Pulmonary artery endothelial cell (primary cell): ENCODE data around the gene SLIT3. TPM values are rescaled to one million over a fixed set of nuclear protein-coding genes. Genes with fewer than 3 reads are reported as not detected.

Experiments
- DNase-seq: peaks from one replicate; pipeline ENCODE4 v3.0.0-alpha.2; 2011; ENCODE audit warnings: low read depth, low spot score
- total RNA-seq: library from RNA; depleted of rRNA; stranded (reverse); fragments of >200 nt; gene quantifications from 2 replicates; pipeline ENCODE4 v1.2.3, GENCODE V29; 2014

The SLIT3 gene
- total RNA-seq, 1 donor from 2014 or later, result 0.99 TPM

DNA sequence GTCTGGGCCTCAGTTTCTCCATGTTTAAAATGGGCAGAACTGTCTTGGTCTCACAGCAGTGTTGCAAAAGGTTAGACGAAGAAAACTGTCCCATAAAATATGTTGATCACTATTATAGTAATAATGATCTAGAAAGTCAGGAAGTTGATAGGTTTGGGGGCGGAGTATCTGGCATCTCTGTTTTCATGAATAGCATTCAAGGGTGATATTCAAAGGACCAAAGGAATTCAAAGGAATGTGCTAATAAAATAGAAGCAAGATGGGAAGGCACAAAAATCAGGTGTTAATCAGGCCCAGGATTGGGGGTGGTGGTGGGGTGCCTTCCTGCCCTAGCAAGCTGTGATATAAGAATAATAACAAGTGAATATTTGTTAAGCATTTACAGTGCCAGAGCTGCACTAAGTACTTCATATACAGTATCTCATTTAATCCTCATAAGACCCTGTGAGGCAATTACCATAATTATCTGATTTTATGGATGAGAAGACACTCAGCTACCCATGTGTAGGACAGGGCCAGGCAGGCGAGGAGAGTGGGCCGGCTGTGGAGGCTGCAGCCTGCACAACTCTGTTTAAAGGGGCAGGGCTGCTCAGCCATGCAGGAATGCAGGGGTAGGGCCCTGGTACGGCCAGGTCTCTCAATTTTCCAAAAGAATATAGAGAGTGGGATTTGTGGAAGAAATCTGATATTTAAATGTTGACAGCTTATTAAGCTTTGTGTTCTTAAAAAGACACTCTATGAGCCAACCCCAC is 579.8 kb downstream of the SLIT3 start:
- no peak for DNase-seq

DNA sequence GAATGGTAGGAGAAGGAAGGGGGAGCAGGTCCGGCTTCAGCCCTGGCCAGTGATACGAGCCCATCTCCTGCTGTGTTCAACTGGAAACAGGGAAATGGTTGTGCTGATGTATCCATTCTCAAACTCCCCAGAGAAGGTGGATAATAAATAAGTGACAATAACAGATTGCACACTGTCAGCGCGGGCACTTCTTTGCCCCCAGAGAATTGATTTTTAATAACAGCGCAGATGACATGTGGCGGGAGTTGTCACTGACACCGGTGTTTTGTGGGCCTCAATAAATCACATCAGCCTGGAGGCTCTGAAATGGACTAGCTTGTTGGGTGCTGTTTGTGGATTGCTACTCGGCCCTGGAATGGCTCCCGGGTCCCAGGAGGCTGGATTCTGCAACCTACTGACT is 580.4 kb downstream of the SLIT3 start:
- DNase-seq, result no peak

DNA sequence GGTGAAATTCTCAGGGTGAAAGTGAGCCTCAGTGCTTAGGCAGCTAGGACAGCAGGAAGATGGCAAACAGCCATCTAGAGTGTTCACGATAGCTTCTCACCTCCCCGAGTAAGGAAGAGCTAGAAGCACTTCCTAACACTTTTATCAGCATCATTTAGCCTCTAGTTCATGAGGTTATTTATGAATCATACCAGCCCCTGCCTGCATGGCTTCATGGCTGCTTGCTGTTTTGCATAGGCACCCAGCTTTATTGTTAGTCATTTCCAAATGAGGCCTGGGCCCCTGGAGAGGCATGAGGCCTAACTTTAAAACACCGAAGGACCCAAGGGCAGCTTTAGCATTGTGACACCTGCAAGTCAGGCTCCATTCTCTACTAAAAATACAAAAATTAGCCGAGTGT is 586.9 kb downstream of the SLIT3 start:
- DNase-seq, result no peak

DNA sequence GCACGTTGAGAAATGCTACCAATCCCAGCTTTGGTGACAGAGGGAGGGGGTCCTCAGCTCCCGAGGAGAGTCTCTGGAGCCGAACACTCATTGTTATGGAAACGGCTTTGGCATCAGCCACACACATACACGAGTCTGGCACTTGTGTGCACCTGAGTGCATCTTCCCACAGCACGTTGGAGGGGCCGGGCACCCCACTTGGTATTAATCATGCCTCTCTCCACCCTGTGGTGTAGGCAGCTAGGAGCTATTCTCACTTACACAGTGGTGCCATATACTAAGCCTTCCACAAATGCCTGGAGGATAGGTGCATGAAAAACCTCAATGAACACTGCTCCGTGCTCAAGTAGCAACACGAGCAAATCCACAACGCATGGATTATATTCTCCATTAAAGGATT is 587.9 kb downstream of the SLIT3 start:
- DNase-seq, result no peak

DNA sequence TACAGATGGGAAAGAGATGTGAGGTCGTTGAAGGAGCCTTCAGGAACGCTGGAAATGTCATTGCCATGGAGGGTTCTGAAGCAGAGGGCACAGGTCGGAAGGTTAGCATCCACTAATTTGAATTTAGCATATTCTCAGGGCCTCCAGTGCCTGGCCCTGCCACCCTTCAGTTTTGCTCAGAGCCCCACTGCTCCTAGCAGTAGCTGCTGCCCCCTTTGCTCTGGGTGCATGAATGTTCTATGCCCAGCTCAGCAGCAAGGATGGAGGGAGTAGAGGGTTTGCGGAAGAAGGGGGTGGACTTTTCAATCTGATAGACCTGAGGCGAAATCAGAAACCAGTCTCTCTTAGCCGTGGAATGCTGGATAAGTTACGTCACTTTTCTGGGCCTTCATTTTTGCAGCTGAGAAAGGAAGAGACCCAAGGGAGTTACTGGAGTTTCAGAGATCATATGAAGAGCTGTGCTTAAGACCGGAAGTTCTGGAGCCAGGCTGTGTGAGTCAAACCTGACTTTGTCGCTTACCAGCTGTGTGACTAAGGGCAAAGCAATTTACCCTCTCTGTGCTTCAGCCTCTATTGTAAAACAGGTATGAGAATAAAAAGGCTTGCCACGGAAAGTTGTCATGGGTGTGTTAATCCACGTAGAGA is 588.5 kb downstream of the SLIT3 start:
- DNase-seq, result peak; percentile 68

DNA sequence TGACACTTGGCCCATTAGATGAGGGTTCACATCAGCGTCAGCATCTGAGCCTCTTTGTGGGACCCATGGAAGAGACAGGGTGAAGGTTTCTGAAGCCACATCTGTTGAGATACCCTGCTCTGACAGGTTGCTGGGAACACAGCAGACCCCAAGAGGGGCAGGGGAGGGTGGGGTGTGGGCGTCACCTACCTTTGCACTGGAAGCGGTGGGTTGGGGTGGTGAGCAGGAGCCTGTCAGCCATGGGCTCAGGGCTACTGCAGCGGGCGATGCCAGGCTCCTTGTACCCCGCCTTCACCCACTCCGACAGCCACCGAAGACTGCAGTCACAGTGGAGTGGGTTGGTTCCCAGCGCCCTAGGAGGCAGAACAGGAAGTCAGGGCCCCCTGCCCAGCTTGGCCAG is 590.2 kb downstream of the SLIT3 start:
- no peak for DNase-seq

DNA sequence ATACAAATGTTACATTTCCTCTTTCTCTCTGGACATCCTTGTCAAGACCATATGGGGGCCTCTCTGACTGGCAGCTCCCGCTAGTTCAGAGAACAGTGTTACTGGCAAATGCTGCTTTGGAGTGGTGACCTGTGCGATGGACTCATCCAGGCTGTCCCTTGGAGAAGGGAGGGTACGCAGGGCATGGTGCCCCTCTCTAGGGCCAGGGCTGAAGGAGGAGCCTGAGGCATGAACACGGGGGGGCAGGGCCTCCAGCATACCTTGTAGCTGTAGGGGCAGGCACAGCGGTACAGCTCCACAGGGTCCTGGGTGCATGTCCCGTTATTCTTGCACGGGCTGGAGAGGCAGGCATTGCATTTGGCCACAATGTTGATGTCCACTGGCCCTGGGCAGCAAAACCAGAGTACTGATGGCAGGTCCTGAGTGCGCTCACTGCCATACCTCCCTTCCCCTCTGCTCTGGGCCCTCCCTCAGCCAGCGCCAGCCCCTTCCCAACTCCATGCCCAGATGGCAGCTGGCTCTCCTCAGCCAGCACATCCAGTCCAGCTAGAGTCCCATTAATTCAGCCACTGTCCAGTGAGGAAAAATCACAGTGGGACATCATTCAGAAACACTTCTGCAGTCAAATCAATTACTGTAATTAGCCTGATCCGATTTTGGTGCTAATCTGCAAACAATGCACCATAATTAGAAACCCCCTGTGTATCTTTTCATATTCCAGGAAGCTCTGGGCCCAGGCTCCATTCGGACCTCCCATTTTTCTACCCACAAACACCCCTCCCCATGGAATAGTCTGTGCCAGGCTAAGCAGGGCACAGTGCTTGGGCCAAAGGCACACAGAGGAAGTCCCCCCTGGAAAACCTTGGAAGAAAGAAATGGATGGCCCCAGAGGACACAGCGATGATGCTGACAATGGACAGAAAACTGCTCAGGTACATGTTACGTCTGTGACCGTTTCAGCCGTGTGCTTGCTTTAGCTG is 592.9 kb downstream of the SLIT3 start:
- no peak for DNase-seq

DNA sequence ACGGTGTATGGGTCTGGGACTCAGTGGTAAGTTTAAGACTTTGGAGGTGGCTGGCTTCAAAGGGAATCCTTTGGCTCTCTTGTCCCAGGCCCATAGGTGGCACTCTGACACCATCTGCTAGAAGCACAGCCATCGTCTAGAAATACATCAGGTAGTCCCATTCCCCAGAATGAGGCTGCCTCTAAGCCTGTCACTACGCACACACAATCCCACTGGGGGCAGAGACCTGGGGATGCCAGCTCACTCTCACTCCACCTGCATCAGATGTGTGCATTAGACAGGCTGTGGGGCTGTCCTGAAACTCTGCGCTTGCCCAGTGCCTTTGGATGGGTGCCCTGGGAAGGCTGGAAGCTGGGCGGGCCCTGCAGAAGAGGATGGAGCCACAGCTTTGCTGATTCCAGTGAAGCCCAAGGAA is 594.3 kb downstream of the SLIT3 start:
- no peak for DNase-seq

DNA sequence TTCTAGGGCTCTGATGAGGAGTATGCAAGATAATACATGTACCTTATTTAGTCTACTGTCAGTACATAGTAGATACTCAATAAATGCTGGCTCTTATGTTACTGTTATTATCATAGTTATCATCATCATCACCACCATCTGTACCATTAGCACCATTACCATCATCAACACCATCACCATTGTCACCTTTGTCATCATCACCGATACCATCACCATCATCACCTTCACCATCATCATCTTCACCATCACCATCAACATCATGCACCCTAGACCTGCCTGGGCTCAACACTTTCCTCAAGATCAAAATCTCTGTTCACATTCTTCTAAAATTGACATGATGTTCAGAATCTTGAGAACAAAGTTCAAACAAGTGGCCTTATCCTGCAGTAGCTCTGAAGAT is 595.6 kb downstream of the SLIT3 start:
- DNase-seq, result no peak

DNA sequence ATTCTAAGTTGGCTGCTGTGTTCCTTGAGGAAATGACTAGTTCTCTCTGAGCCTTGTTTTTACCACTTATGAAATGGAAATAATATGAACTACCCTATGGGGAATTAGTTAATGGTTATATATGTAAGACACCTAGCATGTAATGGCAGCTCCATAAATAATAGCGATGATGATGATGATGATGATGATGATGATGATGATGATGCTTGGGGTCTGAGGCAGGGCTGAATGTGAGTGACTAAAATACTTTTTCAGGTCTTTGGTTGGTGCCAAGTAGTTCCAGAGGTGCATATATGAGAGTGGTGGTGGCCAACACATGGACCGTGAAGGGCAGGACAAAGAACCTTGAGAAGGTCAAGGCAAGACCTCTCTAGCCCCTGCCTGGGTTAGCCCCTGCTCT is 598.4 kb downstream of the SLIT3 start:
- no peak for DNase-seq

DNA sequence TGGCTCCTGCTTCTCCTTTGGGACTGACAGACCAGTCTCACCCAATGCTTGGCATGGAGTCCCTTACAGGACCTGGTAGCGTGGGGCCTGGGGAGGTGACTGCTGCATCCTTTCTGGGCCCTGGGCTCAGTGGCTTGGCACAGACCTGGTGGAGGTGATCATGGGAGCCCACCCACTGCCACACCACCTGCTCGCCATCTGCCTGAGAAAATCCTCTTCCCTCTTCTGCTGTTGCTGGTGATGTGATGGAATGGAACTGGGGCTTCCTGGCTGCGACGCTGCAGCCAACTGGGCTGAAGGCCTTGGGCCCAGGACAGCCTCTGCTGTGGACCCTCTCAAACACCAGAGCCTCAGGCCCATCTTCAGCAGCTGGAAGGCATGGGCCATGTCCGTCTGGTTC is 599.3 kb downstream of the SLIT3 start:
- DNase-seq, result no peak

DNA sequence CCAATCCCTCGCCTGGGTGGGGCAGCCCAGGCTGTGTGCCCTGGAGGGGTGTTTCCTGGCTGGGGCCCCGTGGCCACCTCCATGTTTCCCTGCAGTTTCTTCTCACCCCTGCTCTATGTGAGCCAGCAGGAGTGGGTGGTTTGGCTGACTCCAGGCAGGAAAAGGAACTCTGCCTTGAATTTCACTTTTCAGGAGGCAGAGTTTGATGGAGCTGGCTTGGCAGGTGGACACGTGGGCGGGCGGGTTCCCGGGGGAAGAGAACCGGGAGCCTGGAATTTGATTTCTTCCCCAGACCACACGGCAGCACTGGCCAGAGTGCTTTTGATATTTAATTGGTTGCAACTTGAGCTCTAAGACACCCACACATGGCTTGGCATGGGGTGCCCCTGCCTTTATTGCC is 601.9 kb downstream of the SLIT3 start:
- DNase-seq, result no peak

DNA sequence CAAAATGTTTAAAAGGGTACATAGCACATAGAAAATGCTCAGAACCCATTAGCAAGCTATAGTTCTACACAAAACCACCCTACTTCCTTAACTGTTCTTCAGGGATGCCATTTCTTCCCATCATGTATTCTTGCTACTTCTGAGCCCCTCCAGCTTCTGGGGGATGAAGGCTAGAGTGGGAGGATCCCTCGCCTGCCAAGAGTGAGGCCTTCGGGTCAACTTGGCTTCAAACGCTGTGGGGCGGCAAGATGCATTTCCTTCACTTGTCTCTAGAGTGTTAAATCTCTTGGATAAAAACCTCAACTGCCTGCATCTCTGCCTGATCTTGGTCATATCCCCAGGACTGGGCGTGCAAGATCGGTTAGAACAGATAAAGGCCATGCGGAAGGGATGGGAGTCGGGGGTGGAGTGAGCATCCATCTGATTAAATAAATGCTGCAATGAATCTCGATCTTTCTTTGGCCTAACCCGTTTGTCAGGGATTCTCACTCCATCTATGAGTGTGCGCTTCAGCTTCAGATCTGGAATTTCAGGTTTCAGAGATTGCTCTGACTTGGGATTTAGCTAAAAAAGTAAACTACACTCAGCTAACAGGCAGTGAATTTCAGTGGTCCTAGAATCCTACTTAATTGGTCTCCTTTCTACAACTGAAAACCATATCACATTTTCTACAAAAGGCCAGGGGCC is 603.8 kb downstream of the SLIT3 start:
- DNase-seq, result no peak

DNA sequence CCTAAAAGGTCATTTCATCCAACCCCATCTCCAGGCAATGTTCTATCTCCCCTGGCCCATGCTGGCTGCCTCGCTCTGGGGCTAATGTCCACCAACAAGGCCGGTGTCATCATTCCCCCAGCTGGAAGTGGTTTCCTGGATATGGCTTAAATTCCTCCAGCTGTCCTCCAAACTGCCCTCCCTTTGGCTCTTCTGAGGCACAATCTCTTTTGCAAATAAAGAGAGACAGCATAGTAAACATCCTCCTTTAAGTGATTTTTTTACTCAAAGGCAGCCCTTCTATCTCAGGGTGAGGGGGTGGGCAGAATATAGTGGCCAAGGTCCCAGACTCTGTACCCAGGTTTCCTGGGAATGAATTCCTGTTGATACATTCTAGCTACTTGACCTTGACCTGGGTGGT is 604.3 kb downstream of the SLIT3 start:
- DNase-seq, result no peak

DNA sequence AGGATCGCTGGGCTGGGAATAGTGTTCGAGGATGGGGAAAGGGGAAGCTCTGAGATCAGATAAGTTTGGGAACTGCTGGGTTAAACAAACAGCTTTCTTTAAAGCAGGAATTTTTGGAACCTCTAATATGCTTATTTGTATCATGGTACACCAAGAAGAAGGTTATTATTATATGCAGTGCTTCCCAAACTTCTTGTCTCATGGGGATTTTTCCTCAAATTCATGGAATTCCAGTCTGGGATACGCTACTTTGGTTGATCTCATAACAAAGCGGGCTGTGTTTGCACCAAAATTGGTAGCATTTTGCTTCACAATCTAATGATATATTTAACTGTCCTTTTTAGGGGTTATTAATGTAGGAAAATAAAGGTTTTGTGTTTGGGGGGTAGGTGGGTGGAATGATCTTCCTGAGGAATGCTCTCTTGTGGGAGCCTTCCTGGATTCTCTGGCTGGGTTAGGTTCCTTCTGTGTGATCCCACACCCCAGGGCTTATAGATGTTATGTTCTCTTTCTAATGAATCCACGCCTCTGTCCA is 605.6 kb downstream of the SLIT3 start:
- no peak for DNase-seq

DNA sequence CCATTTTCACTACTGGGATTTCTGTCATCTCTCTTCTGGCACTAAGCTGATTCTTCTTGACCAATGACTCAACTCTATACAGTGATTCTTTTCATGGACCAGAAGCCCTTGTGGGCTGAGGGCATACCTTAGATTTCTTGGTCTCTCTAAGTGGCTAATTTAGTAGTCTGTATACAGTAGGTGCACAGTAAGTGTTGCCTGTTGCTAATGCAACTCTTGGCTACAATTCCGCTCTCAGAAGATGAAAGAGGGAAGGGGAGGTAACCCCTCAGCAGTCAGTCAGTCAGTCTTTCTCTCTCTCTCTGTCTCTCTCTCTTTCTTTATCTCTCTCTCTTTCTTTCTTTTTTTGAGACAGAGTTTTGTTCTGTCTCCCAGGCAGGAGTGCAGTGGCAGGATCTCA is 606.6 kb downstream of the SLIT3 start:
- no peak for DNase-seq

DNA sequence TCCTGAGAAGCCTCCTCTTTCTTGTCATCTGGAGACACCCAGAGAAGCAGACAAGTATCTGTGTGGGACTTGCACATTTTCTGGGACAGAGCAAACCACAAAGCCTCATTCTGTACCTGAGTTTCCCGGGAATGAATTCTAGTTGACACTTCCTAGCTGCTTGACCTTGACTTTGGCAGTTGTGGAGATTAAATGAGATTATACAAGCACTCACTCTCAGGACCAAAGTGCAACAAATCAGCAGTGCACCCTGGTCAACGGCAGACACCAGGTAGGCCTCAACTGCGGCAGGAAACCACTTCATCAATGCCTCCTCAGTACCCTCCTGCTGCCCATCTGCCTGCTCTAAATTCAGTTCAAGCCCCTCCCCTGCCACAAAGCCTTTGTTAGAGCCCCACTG is 607.1 kb downstream of the SLIT3 start:
- no peak for DNase-seq

DNA sequence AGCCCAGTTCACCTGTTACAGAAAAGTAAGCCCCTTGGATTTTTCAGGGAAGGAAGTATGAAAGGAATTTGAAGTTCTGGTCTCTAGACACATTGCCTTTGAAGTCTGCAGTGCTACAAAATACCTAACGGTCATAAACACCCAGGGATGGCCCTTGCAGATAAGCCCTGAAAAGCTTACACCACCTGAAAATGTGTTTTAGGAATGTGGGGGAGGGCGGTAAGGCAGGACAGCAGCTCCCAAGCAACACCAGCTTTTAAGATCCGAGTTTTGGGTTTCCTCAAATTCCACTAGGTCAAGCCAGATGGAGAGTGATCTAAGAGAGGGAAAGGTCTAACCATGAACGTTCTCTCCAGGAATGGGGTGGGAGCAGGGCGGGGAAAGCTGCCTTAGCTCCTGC is 607.6 kb downstream of the SLIT3 start:
- no peak for DNase-seq

DNA sequence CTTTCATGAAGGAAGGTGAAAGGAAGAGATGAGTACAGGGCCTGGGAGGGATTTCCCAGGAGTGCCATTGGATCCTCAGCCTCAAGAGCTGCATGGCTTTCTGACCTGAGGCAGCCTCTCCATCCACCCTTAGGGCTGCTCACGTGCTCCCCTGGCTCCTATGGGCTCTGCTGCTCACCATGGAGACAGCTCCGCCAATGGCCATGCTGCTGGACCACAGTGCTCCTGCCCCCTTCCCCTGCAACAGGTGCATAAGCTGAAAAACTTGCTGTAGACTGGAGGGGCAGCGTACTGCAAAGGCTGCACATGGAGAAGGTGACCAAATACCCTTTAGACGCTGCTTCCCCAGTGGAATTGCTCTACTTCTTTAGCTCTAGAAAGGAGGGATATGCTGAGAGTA is 609.0 kb downstream of the SLIT3 start:
- DNase-seq, result no peak

DNA sequence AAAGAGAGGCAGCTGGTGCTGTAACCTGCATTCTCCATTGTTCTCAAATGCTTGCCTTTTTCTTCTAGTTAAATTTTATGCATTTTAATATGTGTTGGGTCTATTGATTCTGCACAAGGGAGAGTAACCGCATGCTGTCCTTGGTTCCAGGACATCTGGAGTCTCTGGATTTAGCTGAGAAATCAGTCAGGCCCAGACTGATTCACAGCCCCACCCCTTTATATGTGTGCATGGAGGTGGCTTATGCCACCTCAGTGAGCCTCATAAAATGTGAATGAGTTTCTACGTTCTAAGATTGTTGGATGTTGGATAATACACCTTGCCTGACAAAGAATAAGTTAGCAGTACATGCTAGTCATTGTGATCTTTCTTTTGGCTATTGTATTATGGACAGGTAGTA is 611.7 kb downstream of the SLIT3 start:
- DNase-seq, result no peak

DNA sequence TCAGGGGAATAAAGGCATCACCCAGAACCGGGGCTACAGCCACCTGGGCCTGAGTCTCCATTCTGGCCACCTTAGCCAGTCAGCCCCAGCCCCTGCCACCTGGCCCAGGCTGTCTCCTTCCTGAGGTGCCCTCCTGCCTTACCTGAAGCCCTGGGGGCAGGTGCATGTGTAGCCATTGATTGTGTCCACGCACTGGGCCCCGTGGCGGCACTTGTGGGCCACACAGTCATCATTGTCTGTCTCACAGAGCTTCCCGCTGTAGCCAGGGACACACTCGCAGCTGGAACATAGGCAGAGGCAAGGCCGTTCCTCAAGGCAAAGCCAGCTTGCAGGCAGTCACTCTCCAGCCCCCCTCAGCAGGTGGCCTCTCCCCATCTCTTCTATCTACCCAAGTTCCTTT is 614.1 kb downstream of the SLIT3 start:
- no peak for DNase-seq
